Activated T-cell treated with anti-CD3 and anti-CD28 coated beads, Interleukin-2, amount 50 U/mL, for 72 hours (primary cell): Measurements from ENCODE around the gene TARS1. TPM values are rescaled to one million over a fixed set of nuclear protein-coding genes. Genes with fewer than 3 reads are reported as not detected.

Experiments used
- ATAC-seq, 2 donors: fragments of 150-1000 bp; cut with Tn5 transposase; replicated peaks in 1 of 2; 2 replicates each; pipeline ENCODE4 v1.10.0; 2021; ENCODE audit warnings: moderate library complexity in 2 of 2, mild to moderate bottlenecking in 1 of 2
- DNase-seq, 2 donors: peaks; one replicate each; pipeline ENCODE4 v3.0.0; 2021 to 2022; ENCODE audit warnings: mixed read lengths in 1 of 2
- H3K27ac Mint-ChIP-seq: one replicate; pipeline ENCODE4 v1.8.0; 2022; ENCODE audit warnings: mild to moderate bottlenecking, moderate library complexity, mixed read lengths
- H3K27me3 Mint-ChIP-seq: one replicate; pipeline ENCODE4 v1.8.0; 2022; ENCODE audit warnings: low read depth, mixed read lengths
- H3K36me3 Mint-ChIP-seq, 2 donors: one replicate each; pipeline ENCODE4 v1.8.0; 2022; ENCODE audit warnings: mixed read lengths in 2 of 2, mild to moderate bottlenecking in 1 of 2; ENCODE audit not compliant: insufficient read depth in 2 of 2
- H3K4me1 Mint-ChIP-seq: one replicate; pipeline ENCODE4 v1.8.0; 2022; ENCODE audit warnings: low read depth, mixed read lengths
- H3K4me3 Mint-ChIP-seq, 2 donors: one replicate each; pipeline ENCODE4 v1.8.0; 2022; ENCODE audit warnings: mild to moderate bottlenecking in 2 of 2, mixed read lengths in 2 of 2, moderate library complexity in 2 of 2
- H3K9me3 Mint-ChIP-seq, 2 donors: one replicate each; pipeline ENCODE4 v1.8.0; 2022; ENCODE audit warnings: mixed read lengths in 2 of 2
- total RNA-seq, 2 donors: library from RNA; stranded (reverse); gene quantifications; one replicate each; pipeline ENCODE4 v1.2.3, GENCODE V29; 2022

The TARS1 gene
- total RNA-seq, 2 donors from 2014 or later, result 334 to 380 TPM

DNA sequence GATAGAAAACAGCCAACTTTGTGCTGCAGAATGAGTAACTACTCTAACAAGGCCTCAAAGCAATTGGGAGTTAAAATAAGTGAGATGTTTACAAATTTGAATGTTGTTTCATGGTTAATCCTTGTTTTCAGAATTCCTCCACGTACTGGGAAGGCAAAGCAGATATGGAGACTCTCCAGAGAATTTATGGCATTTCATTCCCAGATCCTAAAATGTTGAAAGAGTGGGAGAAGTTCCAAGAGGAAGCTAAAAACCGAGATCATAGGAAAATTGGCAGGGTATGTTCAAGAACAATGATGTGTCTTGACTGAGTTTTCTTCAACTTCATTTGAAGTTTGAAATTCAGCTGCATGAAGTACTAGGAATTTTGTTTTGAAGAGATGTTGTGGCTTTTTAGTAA lies 16.4 kb downstream of the TARS1 start:
- H3K4me3 Mint-ChIP-seq, result no peak overlapping the region
- ATAC-seq (no peak), DNase-seq (no peak)
- no peaks in the 10 kb centered on the region for H3K9me3 Mint-ChIP-seq
- peaks cover 5% of the 10 kb centered on the region for H3K4me1 Mint-ChIP-seq
- no peaks in the 10 kb centered on the region for H3K27me3 Mint-ChIP-seq
- H3K36me3 Mint-ChIP-seq, result peaks cover 6 to 63% of the 10 kb centered on the region in 2 donors
- no peak overlapping the region for H3K27ac Mint-ChIP-seq

DNA sequence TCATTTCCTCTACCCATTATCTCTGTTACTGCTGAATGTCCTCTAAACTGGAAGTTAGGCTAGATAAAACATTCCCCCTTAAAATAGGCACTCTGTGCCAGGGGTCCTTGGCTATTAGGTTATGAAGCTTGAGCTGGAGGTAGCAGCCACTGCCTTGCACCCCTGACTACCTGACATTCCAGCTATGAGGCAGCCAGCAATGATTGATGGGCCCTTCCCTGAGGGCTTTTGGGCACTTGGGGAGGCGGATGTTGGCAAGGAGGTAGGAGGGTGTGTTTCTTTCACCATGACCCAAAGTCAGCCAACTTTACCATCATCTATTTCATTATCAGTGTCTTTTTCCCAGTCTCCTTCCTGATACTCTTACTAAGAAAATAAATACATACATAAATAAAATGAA lies 17.1 kb downstream of the TARS1 start:
- no peak overlapping the region for H3K4me3 Mint-ChIP-seq
- DNase-seq (no peak), ATAC-seq (no peak)
- no peaks in the 10 kb centered on the region for H3K4me1 Mint-ChIP-seq
- peaks cover 6 to 64% of the 10 kb centered on the region in 2 donors for H3K36me3 Mint-ChIP-seq
- no peaks in the 10 kb centered on the region for H3K27me3 Mint-ChIP-seq
- no peaks in the 10 kb centered on the region for H3K9me3 Mint-ChIP-seq
- no peak overlapping the region for H3K27ac Mint-ChIP-seq

DNA sequence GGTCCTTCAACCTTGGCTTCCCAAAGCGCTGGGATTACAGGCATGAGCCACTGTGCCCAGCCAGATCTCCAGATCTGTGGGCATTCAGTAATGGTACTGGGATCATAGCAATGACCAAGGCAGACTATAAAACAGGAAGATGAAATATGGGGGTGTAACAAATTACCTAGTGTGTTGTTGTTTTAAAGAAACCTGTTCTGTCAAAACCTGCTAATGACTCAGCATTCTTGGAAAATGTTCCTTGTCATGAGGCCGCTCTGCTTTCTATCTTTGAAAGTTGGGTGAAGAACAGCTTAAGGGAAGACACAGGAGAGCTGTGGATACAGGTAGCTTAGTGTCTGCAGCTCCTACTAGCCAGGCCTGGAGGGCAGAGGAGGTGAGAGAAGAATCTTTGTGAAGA lies 19.4 kb downstream of the TARS1 start:
- H3K4me3 Mint-ChIP-seq, result no peak overlapping the region
- no peak for ATAC-seq
- H3K36me3 Mint-ChIP-seq, result peaks cover 6 to 59% of the 10 kb centered on the region in 2 donors
- H3K27me3 Mint-ChIP-seq, result no peaks in the 10 kb centered on the region
- peak overlapping the region; percentile 32 for H3K27ac Mint-ChIP-seq
- no peaks in the 10 kb centered on the region for H3K4me1 Mint-ChIP-seq
- no peak for DNase-seq
- H3K9me3 Mint-ChIP-seq, result no peaks in the 10 kb centered on the region

DNA sequence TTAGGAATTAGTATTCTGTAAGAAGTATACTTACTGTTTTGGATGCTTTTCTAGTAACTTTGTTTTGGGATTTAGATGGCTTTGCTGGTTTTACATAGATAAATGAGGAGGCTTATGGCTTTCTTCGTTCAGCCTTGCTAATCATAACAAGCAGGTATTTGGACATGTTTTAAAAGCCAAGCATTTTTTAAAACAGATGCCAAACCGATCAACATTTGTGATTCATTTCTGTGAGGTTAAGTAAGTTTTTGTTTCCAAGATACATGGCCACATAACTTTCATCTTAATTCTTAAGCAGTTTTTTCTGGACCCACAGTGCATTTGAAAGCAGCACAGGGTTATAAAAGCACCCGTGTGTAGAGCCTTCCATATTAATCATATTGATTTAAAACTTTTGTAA lies 21.7 kb downstream of the TARS1 start:
- Mint-ChIP-seq H3K4me3 (no peak overlapping the region), H3K36me3 (peaks cover 9 to 50% of the 10 kb centered on the region in 2 donors), H3K9me3 (no peaks in the 10 kb centered on the region), H3K27me3 (no peaks in the 10 kb centered on the region), H3K27ac (no peak overlapping the region), H3K4me1 (no peaks in the 10 kb centered on the region)
- DNase-seq, result no peak
- ATAC-seq, result peak in 1 of 2 donors; percentile 23

DNA sequence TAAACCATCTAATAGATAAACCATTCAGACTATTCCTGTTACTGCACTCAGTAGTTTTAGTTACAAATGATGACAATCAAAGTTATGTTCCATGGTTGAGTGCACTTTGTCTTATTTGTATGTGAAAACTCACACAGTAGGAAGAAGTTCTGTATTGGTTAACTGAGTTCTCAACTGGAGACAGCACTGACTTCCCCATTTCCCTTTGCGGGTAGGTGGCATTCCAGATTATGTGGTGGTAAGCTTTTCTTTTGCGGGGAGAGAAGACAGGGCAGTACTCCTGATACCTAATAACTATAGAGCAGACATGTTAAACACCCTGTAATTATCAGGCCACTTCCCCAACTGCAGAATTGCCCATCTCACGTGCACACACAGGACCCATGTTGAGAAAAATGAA lies 24.4 kb downstream of the TARS1 start:
- Mint-ChIP-seq H3K4me1 (no peaks in the 10 kb centered on the region), H3K27ac (no peak overlapping the region), H3K36me3 (peaks cover 15 to 45% of the 10 kb centered on the region in 2 donors), H3K9me3 (no peaks in the 10 kb centered on the region), H3K27me3 (no peaks in the 10 kb centered on the region), H3K4me3 (no peak overlapping the region)
- no peak for DNase-seq
- ATAC-seq, result no peak

DNA sequence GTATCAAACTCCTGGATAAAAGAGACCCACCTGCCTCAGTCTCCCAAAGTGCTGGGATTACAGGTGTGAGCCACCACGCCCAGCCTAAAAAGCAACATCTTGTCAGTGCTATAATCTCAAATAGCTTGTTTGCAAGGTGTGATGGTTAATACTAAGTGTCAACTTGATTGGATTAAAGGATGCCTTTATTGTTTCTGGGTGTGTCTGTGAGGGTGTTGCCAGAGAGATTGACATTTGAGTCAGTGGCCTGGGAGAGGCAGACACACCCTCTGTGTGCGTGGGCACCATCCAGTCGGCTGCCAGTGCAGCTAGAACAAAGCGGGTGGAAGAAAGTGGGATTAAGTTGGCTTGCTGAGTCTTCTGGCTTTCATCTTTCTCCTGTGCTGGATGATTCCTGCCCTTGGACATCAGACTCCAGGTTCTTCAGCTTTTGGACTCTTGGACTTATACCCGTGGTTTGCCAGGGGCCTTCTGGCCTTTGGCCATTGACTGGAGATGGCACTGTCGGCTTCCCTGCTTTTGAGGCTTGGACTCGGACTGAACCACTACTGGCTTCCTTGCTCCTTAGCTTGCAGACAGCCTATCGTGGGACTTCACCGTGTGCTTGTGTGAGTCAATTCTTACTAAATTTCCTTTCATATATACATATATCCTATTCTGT lies 28.1 kb downstream of the TARS1 start:
- H3K36me3 Mint-ChIP-seq, result peaks cover 24 to 53% of the 10 kb centered on the region in 2 donors
- ATAC-seq (no peak), DNase-seq (no peak)
- no peak overlapping the region for H3K4me3 Mint-ChIP-seq
- H3K27me3 Mint-ChIP-seq, result no peaks in the 10 kb centered on the region
- H3K27ac Mint-ChIP-seq, result no peak overlapping the region
- no peaks in the 10 kb centered on the region for H3K4me1 Mint-ChIP-seq
- H3K9me3 Mint-ChIP-seq, result peaks cover 4 to 7% of the 10 kb centered on the region in 2 donors

DNA sequence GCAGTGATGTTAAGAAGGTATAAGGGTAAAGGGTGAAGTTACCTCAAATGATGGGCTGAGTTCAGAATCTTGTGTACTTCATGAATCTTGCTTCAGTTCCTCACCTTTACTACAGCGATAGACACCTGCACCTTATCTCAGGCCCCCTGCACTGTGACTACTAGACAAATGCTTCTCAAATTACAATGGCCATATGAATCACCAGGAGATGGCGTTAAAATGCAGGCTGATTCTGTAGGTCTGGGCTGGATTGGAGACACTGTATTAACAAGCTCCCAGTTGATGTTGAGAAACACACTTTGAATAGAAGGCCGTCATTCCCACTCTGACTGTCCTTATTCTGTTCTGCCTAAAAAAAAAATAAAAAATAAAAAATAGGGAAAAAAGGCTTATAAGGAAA lies 29.8 kb downstream of the TARS1 start:
- Mint-ChIP-seq H3K4me1 (no peaks in the 10 kb centered on the region), H3K27me3 (no peaks in the 10 kb centered on the region), H3K36me3 (peaks cover 37 to 66% of the 10 kb centered on the region in 2 donors), H3K27ac (no peak overlapping the region), H3K9me3 (peaks cover 11 to 15% of the 10 kb centered on the region in 2 donors), H3K4me3 (no peak overlapping the region)
- ATAC-seq (no peak), DNase-seq (no peak)

DNA sequence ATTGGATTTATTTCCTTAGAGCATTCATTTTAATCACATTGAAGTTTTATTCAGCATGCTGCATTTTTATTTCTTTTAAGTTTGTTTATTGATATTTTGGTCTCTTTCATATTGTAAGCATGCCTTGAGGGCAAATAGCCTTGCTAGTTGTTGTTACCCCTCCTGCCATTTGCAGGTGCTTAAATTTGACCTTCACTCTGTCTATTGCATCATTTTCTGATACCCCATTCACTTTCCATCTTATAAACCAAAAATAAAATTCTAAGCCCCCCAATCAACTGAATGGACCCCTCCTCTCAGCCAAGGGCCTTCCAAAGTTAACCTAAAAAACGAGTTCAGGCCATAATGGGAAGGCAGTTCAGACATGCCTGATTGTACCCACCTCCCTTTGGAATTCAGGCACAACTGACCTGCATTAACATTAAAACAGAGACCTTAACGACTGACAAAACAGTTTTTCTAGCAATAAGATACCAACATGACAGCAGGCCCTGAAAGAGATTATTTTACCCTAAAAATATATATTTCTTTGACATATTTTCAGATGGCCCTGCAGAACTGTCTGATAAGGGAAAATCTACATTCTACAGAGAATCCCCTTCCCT lies 32.1 kb downstream of the TARS1 start:
- no peak for ATAC-seq
- DNase-seq, result no peak
- Mint-ChIP-seq H3K9me3 (peaks cover 11 to 15% of the 10 kb centered on the region in 2 donors), H3K27me3 (no peaks in the 10 kb centered on the region), H3K27ac (peak overlapping the region; percentile 88), H3K36me3 (peaks cover 35 to 69% of the 10 kb centered on the region in 2 donors), H3K4me3 (no peak overlapping the region), H3K4me1 (no peaks in the 10 kb centered on the region)

DNA sequence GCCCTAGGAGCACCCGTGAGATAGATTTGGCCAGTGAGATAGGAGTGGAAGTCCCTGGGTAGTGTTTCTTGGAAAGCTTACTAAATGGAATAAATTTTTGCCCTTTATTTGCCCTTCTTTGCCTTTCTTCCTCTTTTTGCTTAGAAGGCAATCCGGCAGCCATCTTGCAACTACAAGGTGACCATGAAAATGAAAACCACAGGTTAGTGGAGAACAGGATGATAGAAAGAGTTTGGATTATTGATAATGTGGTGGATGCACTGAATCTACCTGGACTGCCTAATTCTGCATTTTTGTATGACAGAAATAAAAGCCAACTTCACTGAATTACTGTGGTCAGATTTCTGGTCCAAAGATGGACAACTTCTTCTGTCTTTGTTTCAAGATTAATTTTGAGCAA lies 33.2 kb downstream of the TARS1 start:
- Mint-ChIP-seq H3K9me3 (peaks cover 11 to 15% of the 10 kb centered on the region in 2 donors), H3K4me3 (no peak overlapping the region), H3K27me3 (no peaks in the 10 kb centered on the region), H3K4me1 (no peaks in the 10 kb centered on the region), H3K27ac (no peak overlapping the region), H3K36me3 (peaks cover 32 to 66% of the 10 kb centered on the region in 2 donors)
- ATAC-seq (no peak), DNase-seq (no peak)

DNA sequence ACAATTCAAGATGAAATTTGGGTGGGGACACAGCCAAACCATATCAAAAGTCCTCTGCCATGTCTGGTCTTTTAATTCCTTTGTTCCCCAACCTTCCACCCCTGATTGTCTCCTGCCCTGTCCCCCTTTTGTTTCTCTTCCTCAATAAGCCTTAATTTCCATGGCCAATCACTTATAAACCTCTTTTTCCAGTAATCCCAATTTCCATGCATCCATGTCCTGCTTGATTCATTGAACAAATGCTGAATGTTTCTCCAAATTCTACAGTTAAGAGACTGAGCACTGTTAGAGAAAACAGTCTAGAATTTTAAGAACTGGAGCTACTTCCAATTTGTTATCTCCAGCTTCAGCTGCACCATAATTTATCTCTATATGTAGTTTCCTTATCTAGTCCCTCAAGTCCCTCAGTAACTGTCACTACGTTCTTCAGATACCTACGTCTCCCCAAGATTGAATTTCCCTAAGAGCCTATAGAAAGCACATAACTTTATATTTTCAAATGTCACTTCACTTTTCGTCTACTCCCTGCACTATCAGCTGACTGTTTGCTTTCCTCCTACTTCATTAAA lies 34.2 kb downstream of the TARS1 start:
- H3K27ac Mint-ChIP-seq, result no peak overlapping the region
- peaks cover 11 to 15% of the 10 kb centered on the region in 2 donors for H3K9me3 Mint-ChIP-seq
- H3K4me3 Mint-ChIP-seq, result no peak overlapping the region
- H3K4me1 Mint-ChIP-seq, result no peaks in the 10 kb centered on the region
- H3K36me3 Mint-ChIP-seq, result peaks cover 31 to 61% of the 10 kb centered on the region in 2 donors
- DNase-seq, result no peak
- H3K27me3 Mint-ChIP-seq, result no peaks in the 10 kb centered on the region
- no peak for ATAC-seq

DNA sequence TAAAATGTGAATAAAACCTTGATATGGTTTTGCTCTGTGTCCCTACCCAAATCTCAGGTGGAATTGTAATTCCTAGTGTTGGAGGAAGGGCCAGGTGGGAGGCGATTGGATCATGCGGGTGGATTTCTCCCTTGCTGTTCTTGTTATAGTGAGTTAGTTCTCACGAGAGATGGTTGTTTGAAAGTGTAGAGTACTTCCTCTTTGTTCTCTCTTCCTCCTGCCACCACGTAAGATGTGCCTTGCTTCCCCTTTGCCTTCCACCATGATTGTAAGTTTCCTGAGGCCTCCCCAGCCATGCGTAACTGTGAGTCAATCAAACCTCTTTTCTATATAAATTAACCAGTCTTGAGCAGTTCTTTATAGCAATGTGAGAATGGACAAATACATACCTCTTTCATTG lies 34.9 kb downstream of the TARS1 start:
- ATAC-seq (no peak), DNase-seq (no peak)
- H3K27ac Mint-ChIP-seq, result no peak overlapping the region
- H3K36me3 Mint-ChIP-seq, result peaks cover 28 to 56% of the 10 kb centered on the region in 2 donors
- no peak overlapping the region for H3K4me3 Mint-ChIP-seq
- peaks cover 11 to 15% of the 10 kb centered on the region in 2 donors for H3K9me3 Mint-ChIP-seq
- no peaks in the 10 kb centered on the region for H3K4me1 Mint-ChIP-seq
- H3K27me3 Mint-ChIP-seq, result no peaks in the 10 kb centered on the region

DNA sequence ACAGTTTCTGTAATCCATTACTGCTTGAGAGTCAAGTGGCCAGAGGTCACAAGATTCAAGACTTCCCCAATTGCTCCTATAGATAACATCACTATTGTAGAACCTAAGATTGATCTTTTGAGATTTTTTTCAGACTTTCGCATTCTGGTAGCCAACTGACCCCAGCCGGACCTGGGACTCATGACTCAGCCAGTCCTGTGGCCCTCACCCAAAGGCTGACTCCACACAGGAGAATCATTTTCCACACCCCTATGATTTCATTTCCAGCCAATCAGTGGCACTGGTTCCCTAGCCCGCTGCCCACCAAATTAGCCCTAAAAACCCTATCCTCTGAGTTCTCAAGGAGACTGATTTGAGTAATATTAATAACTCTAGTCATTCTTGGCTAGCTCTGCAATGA lies 36.2 kb downstream of the TARS1 start:
- H3K27me3 Mint-ChIP-seq, result no peaks in the 10 kb centered on the region
- H3K36me3 Mint-ChIP-seq, result peaks cover 28 to 47% of the 10 kb centered on the region in 2 donors
- ATAC-seq (no peak), DNase-seq (no peak)
- H3K4me1 Mint-ChIP-seq, result no peaks in the 10 kb centered on the region
- no peak overlapping the region for H3K27ac Mint-ChIP-seq
- no peak overlapping the region for H3K4me3 Mint-ChIP-seq
- peaks cover 11 to 15% of the 10 kb centered on the region in 2 donors for H3K9me3 Mint-ChIP-seq

DNA sequence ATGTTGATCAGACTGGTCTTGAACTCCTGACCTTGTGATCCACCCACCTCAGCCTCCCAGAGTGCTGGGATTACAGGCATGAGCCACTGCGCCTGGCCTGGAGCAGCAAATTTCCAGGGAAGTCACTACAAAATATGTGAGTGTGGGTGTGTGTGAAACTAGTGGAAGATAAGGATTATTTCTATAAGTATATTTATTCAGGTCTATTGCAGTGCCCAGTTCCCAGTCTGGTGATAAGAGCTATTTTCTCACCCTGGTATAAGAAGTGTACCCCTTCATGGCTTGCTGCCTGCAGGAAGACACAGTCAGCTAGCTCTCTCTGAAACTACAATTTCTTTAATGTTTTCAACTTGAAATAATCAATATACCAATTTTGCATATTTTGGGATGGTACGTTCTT lies 37.1 kb downstream of the TARS1 start:
- DNase-seq (no peak), ATAC-seq (no peak)
- Mint-ChIP-seq H3K27me3 (no peaks in the 10 kb centered on the region), H3K27ac (no peak overlapping the region), H3K4me1 (no peaks in the 10 kb centered on the region), H3K9me3 (peaks cover 11 to 13% of the 10 kb centered on the region in 2 donors), H3K4me3 (no peak overlapping the region), H3K36me3 (peaks cover 25 to 40% of the 10 kb centered on the region in 2 donors)
